ENCODE data around the gene OPTN.
"Not testable (repeated sequence)": the region's sequence is repeated elsewhere in the genome, so short reads cannot be mapped to it uniquely, and the experiment has no call there.

The OPTN gene

DNA sequence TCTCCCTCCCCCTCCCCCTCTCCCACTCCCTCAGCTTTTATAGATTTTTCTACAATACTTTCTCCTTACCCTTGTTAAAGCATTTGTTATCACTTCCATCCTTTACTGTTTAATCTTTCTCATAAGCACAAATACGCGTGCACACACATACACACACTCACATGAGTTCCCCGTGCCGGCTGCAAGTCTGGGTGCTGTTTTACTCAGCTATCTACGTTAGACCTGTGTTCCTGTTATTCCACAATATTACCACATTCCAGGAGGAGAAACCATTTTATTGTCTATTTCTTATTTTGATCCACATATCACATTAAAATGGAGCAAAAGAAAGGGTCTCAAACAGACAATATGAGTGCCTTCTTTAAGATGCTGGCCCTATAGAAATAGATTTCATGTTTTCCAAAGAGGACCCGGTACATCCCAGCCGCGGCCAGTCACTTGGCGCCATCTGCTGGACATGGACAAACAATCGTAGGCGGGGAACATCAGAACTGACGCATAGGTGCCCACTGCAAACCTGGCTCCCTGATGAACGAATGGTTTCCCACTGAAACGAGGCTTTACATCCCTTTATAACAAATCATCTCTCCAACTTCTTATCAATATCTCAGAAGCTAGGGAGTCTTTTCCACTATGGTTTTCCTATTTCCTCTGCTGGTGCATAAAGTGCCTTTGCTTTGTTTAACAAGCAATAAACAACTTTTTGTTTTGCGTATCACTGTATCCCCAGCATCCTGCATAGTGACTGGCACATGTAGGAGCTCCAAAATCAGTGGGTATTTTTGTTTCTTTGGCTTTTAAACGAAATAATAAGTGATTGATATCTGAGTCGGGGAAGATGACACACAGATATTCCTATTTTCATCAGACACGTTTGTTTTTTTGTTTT is 25.2 kb upstream of the OPTN start:
- Histone ChIP-seq H3K9me3 (ENCODE audit: control insufficient read depth, insufficient read depth, low read length) (peaks cover 4% of the 10 kb centered on the region), H3K4me3 (ENCODE audit: low read depth, low read length) (no peak overlapping the region), H3K27me3 (ENCODE audit: control insufficient read depth, insufficient read depth, low read length) (no peaks in the 10 kb centered on the region), H3K9ac (ENCODE audit: low read depth, low read length) (no peak overlapping the region), H3K36me3 (ENCODE audit: control insufficient read depth, insufficient read depth, low read length) (no peaks in the 10 kb centered on the region), H3K4me1 (ENCODE audit: control insufficient read depth, insufficient read depth, low read length) (no peaks in the 10 kb centered on the region)

DNA sequence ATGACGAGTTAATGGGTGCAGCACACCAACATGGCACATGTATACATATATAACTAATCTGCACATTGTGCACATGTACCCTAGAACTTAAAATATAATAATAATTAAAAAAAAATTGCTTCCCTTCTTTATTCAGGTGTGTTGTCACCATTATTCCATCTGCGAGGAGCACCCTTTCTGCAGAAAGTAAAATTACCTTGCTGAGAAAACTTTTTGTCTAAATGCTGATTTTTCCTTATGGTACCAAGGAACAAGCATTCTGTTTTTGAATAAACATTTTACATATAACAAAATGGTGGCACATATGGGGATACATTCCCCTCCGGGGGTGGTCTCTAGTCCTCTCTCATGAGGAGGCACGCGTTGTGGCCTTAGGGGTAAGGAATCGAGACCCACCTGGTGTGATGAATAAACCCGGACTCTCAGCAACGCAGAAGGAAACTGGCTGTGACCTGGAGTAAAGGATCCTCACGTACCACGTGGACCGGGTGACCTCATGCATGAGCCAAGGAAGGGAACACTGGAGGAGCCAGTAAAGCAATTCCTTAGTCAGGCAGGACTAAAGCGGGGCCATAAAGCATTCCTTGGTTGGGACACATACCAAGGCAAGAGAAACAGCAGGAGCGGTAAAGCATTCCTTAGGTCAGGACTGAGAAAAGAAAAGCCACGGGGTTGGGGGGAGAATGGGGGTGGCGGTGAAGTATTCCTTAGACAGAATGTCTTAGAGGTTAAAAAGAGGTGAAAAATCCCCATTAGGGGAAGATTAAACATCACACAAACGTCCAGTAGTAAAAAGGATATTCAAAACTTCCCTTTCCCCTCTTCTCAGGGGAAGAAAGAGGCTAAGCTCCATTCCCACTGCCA is 20.8 kb upstream of the OPTN start:
- Histone ChIP-seq H3K4me3 (ENCODE audit: low read depth, low read length) (no peak overlapping the region), H3K27me3 (ENCODE audit: control insufficient read depth, insufficient read depth, low read length) (no peaks in the 10 kb centered on the region), H3K4me1 (ENCODE audit: control insufficient read depth, insufficient read depth, low read length) (no peaks in the 10 kb centered on the region), H3K9me3 (ENCODE audit: control insufficient read depth, insufficient read depth, low read length) (peaks cover 4% of the 10 kb centered on the region), H3K36me3 (ENCODE audit: control insufficient read depth, insufficient read depth, low read length) (no peaks in the 10 kb centered on the region), H3K9ac (ENCODE audit: low read depth, low read length) (no peak overlapping the region)

DNA sequence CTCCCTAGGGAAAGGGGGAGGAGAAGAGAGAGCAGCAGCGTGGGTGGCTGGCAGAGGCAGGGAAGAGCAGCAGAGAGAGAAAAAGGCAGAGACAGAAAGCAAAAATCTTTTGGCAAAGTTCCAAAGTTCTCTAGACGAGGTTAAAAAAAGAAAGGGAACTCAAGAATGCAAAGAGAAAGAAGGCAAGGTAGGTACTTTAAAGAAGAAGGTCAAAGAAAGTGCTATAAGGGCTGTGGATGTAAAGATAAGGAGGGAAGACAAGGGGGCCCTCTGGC is 20.2 kb upstream of the OPTN start:
- Histone ChIP-seq H3K4me1 (ENCODE audit: control insufficient read depth, insufficient read depth, low read length) (no peaks in the 10 kb centered on the region), H3K9ac (ENCODE audit: low read depth, low read length) (no peak overlapping the region), H3K27me3 (ENCODE audit: control insufficient read depth, insufficient read depth, low read length) (no peaks in the 10 kb centered on the region), H3K4me3 (ENCODE audit: low read depth, low read length) (no peak overlapping the region), H3K36me3 (ENCODE audit: control insufficient read depth, insufficient read depth, low read length) (no peaks in the 10 kb centered on the region), H3K9me3 (ENCODE audit: control insufficient read depth, insufficient read depth, low read length) (peaks cover 8% of the 10 kb centered on the region)

DNA sequence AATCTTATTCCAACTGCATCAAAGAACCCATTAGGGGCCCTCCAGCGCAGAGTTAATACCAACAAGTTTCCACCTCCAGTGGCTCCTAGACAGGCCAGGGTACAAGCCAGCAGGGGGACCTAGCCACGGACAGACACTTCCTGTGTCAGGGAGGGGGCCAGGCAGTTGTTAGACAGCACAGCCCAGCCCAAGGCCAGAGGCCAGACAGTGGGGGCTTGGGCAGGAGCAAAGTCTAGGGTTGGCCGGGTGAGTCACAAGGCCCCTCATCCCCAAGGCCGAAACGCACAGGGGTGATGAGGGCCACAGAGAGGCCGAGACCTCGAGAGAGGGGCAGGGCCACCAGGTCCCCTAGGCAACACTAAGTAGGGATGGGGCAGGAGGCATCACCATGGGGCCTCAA is 19.3 kb upstream of the OPTN start:
- no peaks in the 10 kb centered on the region for H3K27me3 ChIP-seq (ENCODE audit: control insufficient read depth, insufficient read depth, low read length)
- H3K36me3 ChIP-seq (ENCODE audit: control insufficient read depth, insufficient read depth, low read length): no peaks in the 10 kb centered on the region
- no peaks in the 10 kb centered on the region for H3K4me1 ChIP-seq (ENCODE audit: control insufficient read depth, insufficient read depth, low read length)
- H3K4me3 ChIP-seq (ENCODE audit: low read depth, low read length): no peak overlapping the region
- H3K9me3 ChIP-seq (ENCODE audit: control insufficient read depth, insufficient read depth, low read length): peaks cover 14% of the 10 kb centered on the region
- no peak overlapping the region for H3K9ac ChIP-seq (ENCODE audit: low read depth, low read length)

DNA sequence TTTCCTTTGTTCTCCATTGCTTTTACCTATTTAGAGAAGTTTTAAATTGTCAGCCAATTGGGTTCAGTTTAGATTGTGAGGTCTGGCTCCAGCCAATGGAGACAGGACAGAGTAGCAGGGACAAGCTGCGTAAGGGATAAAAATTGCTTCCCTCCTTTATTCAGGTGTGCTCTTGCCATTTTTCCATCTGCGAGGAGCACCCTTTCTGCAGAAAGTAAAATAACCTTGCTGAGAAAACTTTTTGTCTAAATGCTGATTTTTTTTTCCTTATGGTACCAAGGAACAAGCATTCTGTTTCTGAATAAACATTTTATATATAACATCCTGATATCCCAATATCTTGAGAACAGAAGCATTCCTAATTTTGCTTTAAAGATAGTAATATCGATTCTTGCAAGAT is 16.3 kb upstream of the OPTN start:
- H3K4me1 ChIP-seq (ENCODE audit: control insufficient read depth, insufficient read depth, low read length); H3K9ac ChIP-seq (ENCODE audit: low read depth, low read length); H3K27me3 ChIP-seq (ENCODE audit: control insufficient read depth, insufficient read depth, low read length); H3K4me3 ChIP-seq (ENCODE audit: low read depth, low read length); H3K36me3 ChIP-seq (ENCODE audit: control insufficient read depth, insufficient read depth, low read length): not testable (repeated sequence)
- peaks cover 14% of the 10 kb centered on the region for H3K9me3 ChIP-seq (ENCODE audit: control insufficient read depth, insufficient read depth, low read length)

DNA sequence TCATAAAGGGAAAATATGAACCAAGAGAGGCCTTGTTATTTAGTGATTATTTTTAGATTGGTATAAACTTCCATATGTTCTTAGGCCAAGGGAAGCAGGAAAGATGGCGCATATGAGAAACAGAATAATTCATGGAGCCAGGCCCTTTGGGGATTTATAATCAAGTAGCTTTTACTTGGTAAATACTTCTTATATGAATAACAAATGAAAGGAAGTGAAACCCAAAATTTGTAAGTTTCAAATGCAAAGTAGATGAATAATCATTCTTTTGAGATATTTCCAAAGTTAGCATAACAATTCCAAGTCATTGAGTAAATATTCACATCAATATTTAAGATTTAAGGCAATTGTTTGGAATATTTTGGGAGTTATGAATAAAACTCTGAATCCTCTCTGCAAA is 13.9 kb upstream of the OPTN start:
- no peaks in the 10 kb centered on the region for H3K4me1 ChIP-seq (ENCODE audit: control insufficient read depth, insufficient read depth, low read length)
- H3K36me3 ChIP-seq (ENCODE audit: control insufficient read depth, insufficient read depth, low read length): no peaks in the 10 kb centered on the region
- H3K9me3 ChIP-seq (ENCODE audit: control insufficient read depth, insufficient read depth, low read length): peaks cover 10% of the 10 kb centered on the region
- no peaks in the 10 kb centered on the region for H3K27me3 ChIP-seq (ENCODE audit: control insufficient read depth, insufficient read depth, low read length)
- H3K9ac ChIP-seq (ENCODE audit: low read depth, low read length): no peak overlapping the region
- no peak overlapping the region for H3K4me3 ChIP-seq (ENCODE audit: low read depth, low read length)

DNA sequence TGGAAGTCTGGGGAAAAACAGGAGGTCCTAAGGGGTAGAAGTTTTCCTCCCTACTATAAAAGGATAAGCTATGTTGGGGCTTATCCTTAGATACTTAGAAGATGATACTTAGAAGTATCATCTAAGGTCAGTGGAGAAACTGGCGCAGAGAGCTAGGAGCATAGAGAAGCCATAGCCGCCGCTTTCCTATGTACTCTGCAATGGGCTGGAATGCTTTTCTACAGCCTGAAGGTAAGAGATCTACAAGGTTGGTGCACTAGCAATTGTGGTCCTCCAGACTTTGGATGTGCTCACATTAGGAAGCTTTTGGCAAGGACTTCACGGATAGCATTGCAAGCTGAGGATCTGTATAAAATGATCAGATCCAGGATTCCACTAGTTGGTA is 12.4 kb upstream of the OPTN start:
- Histone ChIP-seq H3K9me3 (ENCODE audit: control insufficient read depth, insufficient read depth, low read length) (peaks cover 10% of the 10 kb centered on the region), H3K4me3 (ENCODE audit: low read depth, low read length) (no peak overlapping the region), H3K4me1 (ENCODE audit: control insufficient read depth, insufficient read depth, low read length) (no peaks in the 10 kb centered on the region), H3K9ac (ENCODE audit: low read depth, low read length) (no peak overlapping the region), H3K36me3 (ENCODE audit: control insufficient read depth, insufficient read depth, low read length) (no peaks in the 10 kb centered on the region), H3K27me3 (ENCODE audit: control insufficient read depth, insufficient read depth, low read length) (no peaks in the 10 kb centered on the region)

DNA sequence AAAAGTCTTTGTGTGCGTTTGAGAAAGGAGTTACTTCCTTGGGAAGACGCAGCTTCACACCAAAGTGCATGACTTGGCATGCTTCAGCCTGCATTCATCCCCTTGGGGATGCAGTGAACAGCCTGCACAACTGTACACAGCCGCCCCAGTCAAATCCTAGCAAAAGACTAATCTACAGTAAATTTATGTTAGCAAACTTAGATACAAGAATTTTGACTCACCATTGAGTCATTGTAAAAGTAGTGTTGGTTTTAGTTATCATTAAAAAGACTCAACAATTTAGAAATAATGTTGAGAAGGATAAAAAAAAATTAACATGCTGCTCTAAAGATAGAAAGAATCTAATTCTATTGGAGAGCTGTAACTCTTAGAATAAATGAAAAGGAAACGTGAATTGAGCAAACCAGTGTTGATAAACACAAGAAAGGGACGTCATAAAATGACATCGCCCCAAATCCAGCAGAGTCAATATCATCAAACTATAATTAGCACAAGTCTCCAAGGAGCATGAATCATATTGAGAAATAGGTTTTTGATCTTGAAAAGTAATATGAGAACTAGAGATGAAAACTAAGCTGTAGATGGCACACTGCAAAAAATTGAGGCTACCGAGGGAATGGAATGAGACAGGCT is 11.9 kb upstream of the OPTN start:
- Histone ChIP-seq H3K27me3 (ENCODE audit: control insufficient read depth, insufficient read depth, low read length) (no peaks in the 10 kb centered on the region), H3K4me3 (ENCODE audit: low read depth, low read length) (no peak overlapping the region), H3K9me3 (ENCODE audit: control insufficient read depth, insufficient read depth, low read length) (peaks cover 10% of the 10 kb centered on the region), H3K9ac (ENCODE audit: low read depth, low read length) (no peak overlapping the region), H3K36me3 (ENCODE audit: control insufficient read depth, insufficient read depth, low read length) (no peaks in the 10 kb centered on the region), H3K4me1 (ENCODE audit: control insufficient read depth, insufficient read depth, low read length) (no peaks in the 10 kb centered on the region)

DNA sequence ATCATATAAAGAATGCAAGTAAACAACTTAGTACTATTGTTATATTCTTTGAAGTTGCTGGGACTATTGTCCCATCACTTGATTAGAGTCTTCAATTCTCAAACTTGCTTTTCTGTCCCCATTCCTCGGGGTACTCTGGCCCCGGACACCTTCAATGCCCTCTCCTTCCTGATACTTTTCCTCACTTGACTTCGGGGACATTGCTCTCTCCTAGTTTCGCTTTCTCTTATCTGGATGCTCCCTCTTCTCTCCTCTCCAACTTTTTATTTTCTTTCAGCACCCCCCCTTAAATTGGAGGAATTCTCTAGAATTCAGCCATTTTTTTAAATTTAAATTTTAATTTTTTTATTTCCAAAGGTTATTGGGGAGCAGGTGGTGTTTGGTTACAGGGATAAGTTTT is 10.6 kb upstream of the OPTN start:
- H3K36me3 ChIP-seq (ENCODE audit: control insufficient read depth, insufficient read depth, low read length): no peaks in the 10 kb centered on the region
- H3K27me3 ChIP-seq (ENCODE audit: control insufficient read depth, insufficient read depth, low read length): no peaks in the 10 kb centered on the region
- H3K4me1 ChIP-seq (ENCODE audit: control insufficient read depth, insufficient read depth, low read length): no peaks in the 10 kb centered on the region
- H3K9me3 ChIP-seq (ENCODE audit: control insufficient read depth, insufficient read depth, low read length): peaks cover 10% of the 10 kb centered on the region
- H3K9ac ChIP-seq (ENCODE audit: low read depth, low read length): no peak overlapping the region
- H3K4me3 ChIP-seq (ENCODE audit: low read depth, low read length): no peak overlapping the region

DNA sequence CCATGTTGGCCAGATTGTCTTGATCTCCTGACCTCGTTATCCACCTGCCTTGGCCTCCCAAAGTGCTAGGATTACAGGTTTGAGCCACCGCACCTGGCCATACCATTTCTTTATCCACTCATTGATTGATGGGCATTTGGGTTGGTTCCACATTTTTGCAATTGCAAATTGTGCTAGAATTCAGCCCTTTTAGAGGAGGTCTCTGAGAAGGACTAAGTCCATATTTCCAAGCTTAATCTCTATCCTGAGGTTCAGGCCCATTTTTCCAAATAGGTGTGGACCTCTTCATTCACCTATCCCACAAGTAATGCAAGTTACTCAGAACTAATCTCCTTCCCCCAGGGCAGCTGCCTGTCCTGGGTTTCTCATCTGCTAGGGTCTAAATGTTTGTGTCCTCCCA is 9.7 kb upstream of the OPTN start:
- no peaks in the 10 kb centered on the region for H3K4me1 ChIP-seq (ENCODE audit: control insufficient read depth, insufficient read depth, low read length)
- H3K36me3 ChIP-seq (ENCODE audit: control insufficient read depth, insufficient read depth, low read length): no peaks in the 10 kb centered on the region
- no peak overlapping the region for H3K9ac ChIP-seq (ENCODE audit: low read depth, low read length)
- no peak overlapping the region for H3K4me3 ChIP-seq (ENCODE audit: low read depth, low read length)
- peaks cover 1% of the 10 kb centered on the region for H3K9me3 ChIP-seq (ENCODE audit: control insufficient read depth, insufficient read depth, low read length)
- H3K27me3 ChIP-seq (ENCODE audit: control insufficient read depth, insufficient read depth, low read length): no peaks in the 10 kb centered on the region

DNA sequence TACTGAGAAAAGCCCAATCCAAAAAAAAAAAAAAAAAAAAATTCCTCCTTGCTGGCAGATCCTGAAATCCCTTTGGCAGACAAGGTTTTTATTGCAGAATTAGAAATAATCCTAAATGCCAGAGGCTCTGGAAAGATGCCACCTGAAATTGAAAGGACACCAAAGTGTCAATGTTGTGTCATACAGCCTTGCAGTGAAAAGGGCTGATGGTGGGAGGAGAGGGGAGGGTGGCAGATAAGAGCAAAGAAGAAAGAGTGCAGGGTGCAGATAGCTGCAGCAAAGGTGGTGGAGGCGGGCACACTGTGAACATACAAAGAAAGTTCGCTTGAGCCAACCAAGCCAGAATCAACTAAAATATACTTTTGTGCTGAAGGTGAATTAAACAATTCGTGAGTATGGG is 8.2 kb upstream of the OPTN start:
- Histone ChIP-seq H3K9ac (ENCODE audit: low read depth, low read length) (no peak overlapping the region), H3K4me1 (ENCODE audit: control insufficient read depth, insufficient read depth, low read length) (no peaks in the 10 kb centered on the region), H3K27me3 (ENCODE audit: control insufficient read depth, insufficient read depth, low read length) (no peaks in the 10 kb centered on the region), H3K9me3 (ENCODE audit: control insufficient read depth, insufficient read depth, low read length) (no peaks in the 10 kb centered on the region), H3K4me3 (ENCODE audit: low read depth, low read length) (no peak overlapping the region), H3K36me3 (ENCODE audit: control insufficient read depth, insufficient read depth, low read length) (no peaks in the 10 kb centered on the region)

Data from iPS-15b (cell line).